ENCODE measurements around the gene HOXA2.

The HOXA2 gene

GRCh38 chr7:27141137-27141922 is 38.8 kb upstream of the HOXA2 start:
- no peak for DNase-seq (ENCODE audit: low spot score)

GRCh38 chr7:27140126-27140857 is 37.8 kb upstream of the HOXA2 start:
- no peak for DNase-seq (ENCODE audit: low spot score)

- no peak for DNase-seq (ENCODE audit: low spot score)
Measured at GRCh38 chr7:27139334-27140125, 37.0 kb upstream of the HOXA2 start.

- DNase-seq (ENCODE audit: low spot score) = no peak
Measured at GRCh38 chr7:27138985-27139333, 36.5 kb upstream of the HOXA2 start.

GRCh38 chr7:27138472-27138871 is 36.0 kb upstream of the HOXA2 start:
- no peak for DNase-seq (ENCODE audit: low spot score)

GRCh38 chr7:27137640-27138315 is 35.3 kb upstream of the HOXA2 start:
- no peak for DNase-seq (ENCODE audit: low spot score)

- DNase-seq (ENCODE audit: low spot score) = no peak
Measured at GRCh38 chr7:27134392-27134791, 31.9 kb upstream of the HOXA2 start.

GRCh38 chr7:27133409-27134231 is 31.1 kb upstream of the HOXA2 start:
- no peak for DNase-seq (ENCODE audit: low spot score)

GRCh38 chr7:27132978-27133377 is 30.5 kb upstream of the HOXA2 start:
- DNase-seq (ENCODE audit: low spot score) = no peak

GRCh38 chr7:27132214-27132613 is 29.7 kb upstream of the HOXA2 start:
- DNase-seq (ENCODE audit: low spot score) = no peak

- no peak for DNase-seq (ENCODE audit: low spot score)
Measured at GRCh38 chr7:27131390-27131819, 28.9 kb upstream of the HOXA2 start.

GRCh38 chr7:27130540-27131389 is 28.3 kb upstream of the HOXA2 start, which contains the start of gene HOXA4:
Gene HOXA4 (minus strand): TSS chr7:27130757. CDS start chr7:27130733, 24 bp downstream.
- peak; percentile 60 for DNase-seq (ENCODE audit: low spot score)

GRCh38 chr7:27129729-27130539 is 27.5 kb upstream of the HOXA2 start:
- no peak for DNase-seq (ENCODE audit: low spot score)

- DNase-seq (ENCODE audit: low spot score) = no peak
Measured at GRCh38 chr7:27128776-27129728, 26.6 kb upstream of the HOXA2 start.

- DNase-seq (ENCODE audit: low spot score) = no peak
Measured at GRCh38 chr7:27128034-27128433, 25.6 kb upstream of the HOXA2 start.

GRCh38 chr7:27126596-27127327 is 24.3 kb upstream of the HOXA2 start:
- no peak for DNase-seq (ENCODE audit: low spot score)

- no peak for DNase-seq (ENCODE audit: low spot score)
Measured at GRCh38 chr7:27125986-27126394, 23.5 kb upstream of the HOXA2 start.

Measured in hematopoietic multipotent progenitor cell treated with erythropoietin and hydrocortisone succinate and interleukin-3 and kit ligand, for 15 days (in vitro differentiated cells).